OCI-LY1 (cell line): Measurements from ENCODE around the gene TRAK1.

Source experiments
- H2AFZ ChIP-seq: fragments of 200-600 bp; sonication (generic), shearing (Covaris generic); 2 replicates; pipeline ENCODE4 v1.6.0; 2014; ENCODE audit warnings: antibody characterized with exemption, mild to moderate bottlenecking, low read length
- H3F3A ChIP-seq: fragments of 200-600 bp; sonication (generic), shearing (Covaris generic); 2 replicates; pipeline ENCODE4 v1.6.0; 2014; ENCODE audit warnings: mild to moderate bottlenecking, antibody characterized with exemption, low read length, moderate library complexity; ENCODE audit not compliant: insufficient read depth
- H3K27ac ChIP-seq: fragments of 200-600 bp; sonication (generic); 2 replicates; pipeline ENCODE4 v1.5.1; 2014; ENCODE audit warnings: low read length, mixed run types, mild to moderate bottlenecking, low read depth; ENCODE audit not compliant: poor library complexity, severe bottlenecking
- H3K27me3 ChIP-seq: fragments of 200-600 bp; sonication (generic); 2 replicates; pipeline ENCODE4 v1.6.0; 2014; ENCODE audit warnings: antibody characterized with exemption, mild to moderate bottlenecking, low read length, moderate library complexity; ENCODE audit not compliant: insufficient read depth
- H3K36me3 ChIP-seq: fragments of 200-600 bp; sonication (generic); 2 replicates; pipeline ENCODE4 v1.6.1; 2014; ENCODE audit warnings: mild to moderate bottlenecking, antibody characterized with exemption, low read length, moderate library complexity, mixed read lengths; ENCODE audit not compliant: insufficient read depth
- H3K4me1 ChIP-seq: fragments of 200-600 bp; sonication (generic); 2 replicates; pipeline ENCODE4 v1.5.1; 2014; ENCODE audit warnings: mild to moderate bottlenecking, low read length, moderate library complexity; ENCODE audit not compliant: insufficient read depth, severe bottlenecking
- H3K4me2 ChIP-seq: fragments of 200-600 bp; sonication (generic), shearing (Covaris generic); 2 replicates; pipeline ENCODE4 v1.6.1; 2014; ENCODE audit warnings: low read length
- H3K4me3 ChIP-seq: fragments of 200-600 bp; sonication (generic); 2 replicates; pipeline ENCODE4 v1.5.1; 2014; ENCODE audit warnings: low read length, low read depth, mild to moderate bottlenecking, mixed read lengths; ENCODE audit not compliant: poor library complexity, severe bottlenecking
- H3K79me2 ChIP-seq: fragments of 200-600 bp; shearing (Covaris generic); 2 replicates; pipeline ENCODE4 v1.6.1; 2016; ENCODE audit warnings: mixed run types, low read length, mixed read lengths; ENCODE audit not compliant: insufficient read depth
- H3K9ac ChIP-seq: fragments of 200-600 bp; sonication (generic), shearing (Covaris generic); 2 replicates; pipeline ENCODE4 v1.6.1; 2014; ENCODE audit warnings: mild to moderate bottlenecking, low read length, mixed read lengths
- H3K9me2 ChIP-seq: fragments of 200-600 bp; sonication (generic), shearing (Covaris generic); 2 replicates; pipeline ENCODE4 v1.6.1; 2014; ENCODE audit warnings: low read depth, mild to moderate bottlenecking, low read length, mixed read lengths
- H3K9me3 ChIP-seq: fragments of 200-600 bp; shearing (Covaris generic); 2 replicates; pipeline ENCODE4 v1.6.1; 2014; ENCODE audit warnings: low read length, mixed read lengths
- H4K20me1 ChIP-seq: fragments of 200-600 bp; sonication (generic), shearing (Covaris generic); 2 replicates; pipeline ENCODE4 v1.6.0; 2016; ENCODE audit warnings: mild to moderate bottlenecking, low read length; ENCODE audit not compliant: insufficient read depth
- CTCF ChIP-seq: fragments of 200-600 bp; sonication (generic), shearing (Covaris generic); IDR thresholded peaks from 2 replicates; pipeline ENCODE4 v1.5.1; 2017; ENCODE audit warnings: mild to moderate bottlenecking, antibody characterized with exemption, low read length, moderate library complexity, mixed read lengths
- EZH2 ChIP-seq: fragments of 200-600 bp; sonication (generic), shearing (Covaris generic); IDR thresholded peaks from 2 replicates; pipeline ENCODE4 v1.8.0; 2017; ENCODE audit warnings: borderline replicate concordance, mixed run types, mild to moderate bottlenecking, antibody characterized with exemption, low read length, moderate library complexity, mixed read lengths

TRAK1 gene

GRCh38 chr3:42271786-42272185 is 180.6 kb downstream of the TRAK1 start:
- Histone ChIP-seq H3K9ac (no peak overlapping the region), H3F3A (no peaks in the 10 kb centered on the region), H3K27ac (no peak overlapping the region), H3K79me2 (no peaks in the 10 kb centered on the region), H3K9me3 (no peaks in the 10 kb centered on the region), H3K36me3 (no peaks in the 10 kb centered on the region), H2AFZ (no peak overlapping the region), H4K20me1 (no peaks in the 10 kb centered on the region), H3K27me3 (no peaks in the 10 kb centered on the region), H3K4me1 (no peaks in the 10 kb centered on the region), H3K9me2 (no peaks in the 10 kb centered on the region), H3K4me3 (no peak overlapping the region), H3K4me2 (no peak overlapping the region)
- TF ChIP-seq EZH2 (no peak), CTCF (no peak)

- H4K20me1 ChIP-seq: no peaks in the 10 kb centered on the region
- H3K9me3 ChIP-seq: no peaks in the 10 kb centered on the region
- H3K36me3 ChIP-seq: no peaks in the 10 kb centered on the region
- H3K4me3 ChIP-seq: no peak overlapping the region
- no peaks in the 10 kb centered on the region for H3F3A ChIP-seq
- no peaks in the 10 kb centered on the region for H3K4me1 ChIP-seq
- H2AFZ ChIP-seq: no peak overlapping the region
- no peak overlapping the region for H3K4me2 ChIP-seq
- no peak overlapping the region for H3K9ac ChIP-seq
- no peak for TF ChIP-seq CTCF
- no peak for TF ChIP-seq EZH2
- no peaks in the 10 kb centered on the region for H3K27me3 ChIP-seq
- no peaks in the 10 kb centered on the region for H3K9me2 ChIP-seq
- no peak overlapping the region for H3K27ac ChIP-seq
- no peaks in the 10 kb centered on the region for H3K79me2 ChIP-seq
Observed at GRCh38 chr3:42273361-42273760, 182.2 kb downstream of the TRAK1 start.

- H3F3A ChIP-seq: no peaks in the 10 kb centered on the region
- no peaks in the 10 kb centered on the region for H3K9me3 ChIP-seq
- no peak overlapping the region for H3K9ac ChIP-seq
- H3K4me3 ChIP-seq: no peak overlapping the region
- H3K9me2 ChIP-seq: no peaks in the 10 kb centered on the region
- no peak overlapping the region for H2AFZ ChIP-seq
- no peaks in the 10 kb centered on the region for H3K79me2 ChIP-seq
- H3K36me3 ChIP-seq: no peaks in the 10 kb centered on the region
- TF ChIP-seq EZH2 (no peak), CTCF (no peak)
- no peaks in the 10 kb centered on the region for H3K27me3 ChIP-seq
- no peaks in the 10 kb centered on the region for H4K20me1 ChIP-seq
- no peak overlapping the region for H3K27ac ChIP-seq
- no peak overlapping the region for H3K4me2 ChIP-seq
- no peaks in the 10 kb centered on the region for H3K4me1 ChIP-seq
Observed at GRCh38 chr3:42274266-42274665, 183.1 kb downstream of the TRAK1 start.
